ENCODE data around the gene DNAH17.

DNAH17 gene

DNA sequence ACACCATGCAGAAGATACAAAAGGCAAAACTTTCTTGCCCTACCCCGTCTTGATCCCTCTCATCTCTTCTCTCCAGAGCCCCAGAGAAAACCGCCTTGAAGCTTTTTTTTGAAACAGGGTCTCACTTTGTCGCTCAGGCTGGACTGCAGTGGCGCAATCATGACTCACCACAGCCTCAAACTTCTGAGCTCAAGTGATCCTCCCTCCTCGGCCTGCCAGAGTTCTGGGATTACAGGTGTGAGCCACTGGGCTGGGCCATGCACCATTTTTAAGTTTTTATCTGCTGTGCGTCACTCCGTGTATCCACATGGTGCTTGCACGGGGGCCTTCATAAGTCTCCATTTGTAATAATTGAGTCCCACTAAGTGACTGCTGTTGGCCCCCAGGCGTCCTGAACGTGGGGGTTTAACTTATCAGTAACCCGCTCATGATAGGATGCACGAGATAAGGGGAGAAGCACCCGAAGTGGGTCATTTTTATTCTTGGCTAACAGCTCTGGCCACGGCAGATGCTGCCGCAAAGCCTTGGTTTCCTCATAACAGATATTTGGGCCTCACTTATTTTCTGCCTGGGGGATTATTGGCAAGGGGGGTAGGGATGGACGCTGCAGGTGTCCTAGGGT lies 8.6 kb downstream of the DNAH17 start:
- Histone ChIP-seq H3F3A (ENCODE audit: control insufficient read depth, insufficient read depth) (no peaks in the 10 kb centered on the region), H3K4me2 (ENCODE audit: low read length) (no peak overlapping the region), H3K4me3 (ENCODE audit: low read length) (no peak overlapping the region), H3K79me2 (ENCODE audit: control insufficient read depth, low read length) (no peaks in the 10 kb centered on the region), H3K27me3 (ENCODE audit: control insufficient read depth, low read length) (peaks cover 3% of the 10 kb centered on the region; the same call in 1 of the 2 replicates), H3K36me3 (ENCODE audit: control insufficient read depth, low read length) (no peaks in the 10 kb centered on the region), H3K9me2 (replicated peaks; ENCODE audit: control insufficient read depth, low read length) (no peaks in the 10 kb centered on the region), H3K4me1 (ENCODE audit: control insufficient read depth, low read length) (no peaks in the 10 kb centered on the region), H3K9me3 (ENCODE audit: control insufficient read depth, insufficient read depth, low read length) (no peaks in the 10 kb centered on the region), H4K20me1 (ENCODE audit: control insufficient read depth, insufficient read depth, low read depth, low read length) (no peaks in the 10 kb centered on the region), H3K27ac (ENCODE audit: low read depth, low read length) (no peak overlapping the region)
- TF ChIP-seq, protein P1, sequence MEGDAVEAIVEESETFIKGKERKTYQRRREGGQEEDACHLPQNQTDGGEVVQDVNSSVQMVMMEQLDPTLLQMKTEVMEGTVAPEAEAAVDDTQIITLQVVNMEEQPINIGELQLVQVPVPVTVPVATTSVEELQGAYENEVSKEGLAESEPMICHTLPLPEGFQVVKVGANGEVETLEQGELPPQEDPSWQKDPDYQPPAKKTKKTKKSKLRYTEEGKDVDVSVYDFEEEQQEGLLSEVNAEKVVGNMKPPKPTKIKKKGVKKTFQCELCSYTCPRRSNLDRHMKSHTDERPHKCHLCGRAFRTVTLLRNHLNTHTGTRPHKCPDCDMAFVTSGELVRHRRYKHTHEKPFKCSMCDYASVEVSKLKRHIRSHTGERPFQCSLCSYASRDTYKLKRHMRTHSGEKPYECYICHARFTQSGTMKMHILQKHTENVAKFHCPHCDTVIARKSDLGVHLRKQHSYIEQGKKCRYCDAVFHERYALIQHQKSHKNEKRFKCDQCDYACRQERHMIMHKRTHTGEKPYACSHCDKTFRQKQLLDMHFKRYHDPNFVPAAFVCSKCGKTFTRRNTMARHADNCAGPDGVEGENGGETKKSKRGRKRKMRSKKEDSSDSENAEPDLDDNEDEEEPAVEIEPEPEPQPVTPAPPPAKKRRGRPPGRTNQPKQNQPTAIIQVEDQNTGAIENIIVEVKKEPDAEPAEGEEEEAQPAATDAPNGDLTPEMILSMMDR (IDR thresholded peaks at IDR 0.05; ENCODE audit: low read depth, low read length, poor library complexity, severe bottlenecking) = no peak
- TF ChIP-seq EZH2phosphoT487 (IDR thresholded peaks at IDR 0.05; ENCODE audit: borderline replicate concordance, low read length) = no peak

DNA sequence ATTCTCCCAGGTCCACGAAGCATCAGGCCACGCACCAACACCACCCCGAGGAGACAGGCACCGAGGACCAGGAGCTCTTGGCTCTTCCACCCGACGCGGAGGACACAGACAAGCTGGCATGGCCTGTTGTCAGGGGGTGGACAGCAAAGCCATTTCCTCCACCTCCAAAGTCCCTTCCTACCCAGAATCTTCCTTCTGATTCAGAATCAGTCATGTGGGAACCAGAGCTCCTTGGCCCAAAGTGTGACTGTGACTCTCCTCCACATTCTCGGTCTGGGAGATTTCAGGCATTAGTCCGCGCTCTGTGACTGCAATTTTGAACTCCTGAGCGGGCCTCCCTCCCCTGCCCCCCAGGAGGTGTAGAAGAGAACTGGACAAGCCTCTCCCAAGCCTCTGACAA lies 9.2 kb downstream of the DNAH17 start:
- no peak for TF ChIP-seq EZH2phosphoT487 (IDR thresholded peaks at IDR 0.05; ENCODE audit: borderline replicate concordance, low read length)
- TF ChIP-seq, protein P1 (IDR thresholded peaks at IDR 0.05; ENCODE audit: low read depth, low read length, poor library complexity, severe bottlenecking) = no peak
- H3K27me3 ChIP-seq (ENCODE audit: control insufficient read depth, low read length) = peaks cover 3% of the 10 kb centered on the region; the same call in 1 of the 2 replicates
- H3K4me1 ChIP-seq (ENCODE audit: control insufficient read depth, low read length) = no peaks in the 10 kb centered on the region
- H3K4me2 ChIP-seq (ENCODE audit: low read length) = no peak overlapping the region
- no peaks in the 10 kb centered on the region for H3F3A ChIP-seq (ENCODE audit: control insufficient read depth, insufficient read depth)
- H3K27ac ChIP-seq (ENCODE audit: low read depth, low read length) = no peak overlapping the region
- no peaks in the 10 kb centered on the region for H3K9me2 ChIP-seq (replicated peaks; ENCODE audit: control insufficient read depth, low read length)
- no peaks in the 10 kb centered on the region for H3K36me3 ChIP-seq (ENCODE audit: control insufficient read depth, low read length)
- H3K9me3 ChIP-seq (ENCODE audit: control insufficient read depth, insufficient read depth, low read length) = no peaks in the 10 kb centered on the region
- H3K4me3 ChIP-seq (ENCODE audit: low read length) = no peak overlapping the region
- H3K79me2 ChIP-seq (ENCODE audit: control insufficient read depth, low read length) = no peaks in the 10 kb centered on the region
- no peaks in the 10 kb centered on the region for H4K20me1 ChIP-seq (ENCODE audit: control insufficient read depth, insufficient read depth, low read depth, low read length)

DNA sequence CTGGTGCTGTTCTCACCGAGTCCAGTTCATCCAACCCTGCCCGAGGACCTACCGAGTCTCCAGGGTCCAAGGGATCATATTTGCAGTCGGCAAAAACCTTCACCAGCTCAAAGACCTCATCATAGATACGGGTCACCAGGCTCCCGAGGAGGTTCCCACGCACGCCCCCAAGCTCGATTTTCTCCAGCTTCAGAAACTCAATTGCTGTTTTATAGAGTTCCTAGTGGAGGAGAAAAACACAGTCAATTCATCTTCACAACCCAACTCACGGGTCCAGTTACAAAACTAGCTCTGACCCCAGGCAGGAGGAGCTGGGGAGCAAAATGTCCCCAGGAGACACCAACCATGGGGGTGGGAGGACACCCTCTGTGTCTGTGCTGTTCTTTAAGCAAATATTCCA lies 10.2 kb downstream of the DNAH17 start:
- Histone ChIP-seq H3K9me2 (replicated peaks; ENCODE audit: control insufficient read depth, low read length) (no peaks in the 10 kb centered on the region), H3K9me3 (ENCODE audit: control insufficient read depth, insufficient read depth, low read length) (no peaks in the 10 kb centered on the region), H3K4me1 (ENCODE audit: control insufficient read depth, low read length) (no peaks in the 10 kb centered on the region), H3K27ac (ENCODE audit: low read depth, low read length) (no peak overlapping the region), H3F3A (ENCODE audit: control insufficient read depth, insufficient read depth) (no peaks in the 10 kb centered on the region), H4K20me1 (ENCODE audit: control insufficient read depth, insufficient read depth, low read depth, low read length) (no peaks in the 10 kb centered on the region), H3K36me3 (ENCODE audit: control insufficient read depth, low read length) (no peaks in the 10 kb centered on the region), H3K4me2 (ENCODE audit: low read length) (no peak overlapping the region), H3K27me3 (ENCODE audit: control insufficient read depth, low read length) (peaks cover 3% of the 10 kb centered on the region; the same call in 1 of the 2 replicates), H3K4me3 (ENCODE audit: low read length) (no peak overlapping the region), H3K79me2 (ENCODE audit: control insufficient read depth, low read length) (no peaks in the 10 kb centered on the region)
- no peak for TF ChIP-seq EZH2phosphoT487 (IDR thresholded peaks at IDR 0.05; ENCODE audit: borderline replicate concordance, low read length)
- TF ChIP-seq, protein P1 (IDR thresholded peaks at IDR 0.05; ENCODE audit: low read depth, low read length, poor library complexity, severe bottlenecking) = no peak

Measured in DOHH2 (cell line).